ENCODE measurements around the gene TXNDC11.

DNA sequence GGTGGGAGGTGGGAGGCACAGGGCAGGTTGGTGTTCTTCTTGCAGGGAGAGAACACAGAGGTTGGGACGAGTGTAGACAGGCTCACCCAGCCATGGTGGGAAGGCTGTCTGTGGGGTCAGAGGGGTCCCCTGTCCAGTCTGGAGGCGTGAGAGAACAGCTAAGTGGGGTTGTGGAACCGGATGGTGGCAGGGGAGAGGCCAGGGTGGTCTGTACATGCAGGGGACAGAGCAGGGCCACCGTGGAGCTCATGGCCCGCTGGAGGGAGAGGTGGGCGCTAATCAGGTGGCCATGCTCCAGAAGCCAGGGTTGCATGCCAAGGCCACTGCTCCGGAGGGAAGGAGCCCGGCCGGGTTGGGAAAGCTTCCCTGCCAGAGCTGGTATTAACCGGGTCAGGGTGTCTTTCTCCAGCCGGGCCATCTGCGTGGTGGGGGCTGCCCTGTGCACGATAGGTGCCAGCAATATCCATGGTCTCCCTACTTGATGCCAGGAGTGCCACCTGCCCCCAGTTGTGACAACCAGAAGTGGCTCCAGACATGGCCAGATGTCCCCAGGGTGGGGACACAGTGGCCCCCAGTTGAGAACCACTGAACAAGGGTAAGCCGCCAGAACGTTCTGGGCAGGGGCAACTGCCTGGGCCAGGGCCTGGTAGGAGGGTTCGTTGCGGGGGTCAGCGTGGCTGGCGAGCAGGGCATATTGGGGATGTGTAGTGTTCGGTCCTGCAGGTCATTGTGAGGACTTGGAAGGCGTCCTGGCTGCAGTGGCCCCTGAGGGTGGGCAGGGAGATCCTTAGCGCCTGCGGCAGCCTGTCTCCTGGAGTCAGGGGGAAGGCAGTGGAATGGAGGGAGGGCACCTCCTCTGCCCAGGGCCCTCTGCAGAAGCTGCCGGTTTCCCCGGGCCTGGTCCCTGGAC is 69.3 kb downstream of the TXNDC11 start:
- TF ChIP-seq CTCF (IDR thresholded peaks at IDR 0.05; ENCODE audit: insufficient read depth, low read depth, low read length), result no peak
- TF ChIP-seq EZH2 (IDR thresholded peaks at IDR 0.05; ENCODE audit: insufficient read depth, low read length), result no peak
